ENCODE results near the gene ECE2. TPM values are rescaled to one million over a fixed set of nuclear protein-coding genes. Genes with fewer than 3 reads are reported as not detected.

Gene ECE2
- total RNA-seq, 1 donor from 2014 or later, result not detected

DNA sequence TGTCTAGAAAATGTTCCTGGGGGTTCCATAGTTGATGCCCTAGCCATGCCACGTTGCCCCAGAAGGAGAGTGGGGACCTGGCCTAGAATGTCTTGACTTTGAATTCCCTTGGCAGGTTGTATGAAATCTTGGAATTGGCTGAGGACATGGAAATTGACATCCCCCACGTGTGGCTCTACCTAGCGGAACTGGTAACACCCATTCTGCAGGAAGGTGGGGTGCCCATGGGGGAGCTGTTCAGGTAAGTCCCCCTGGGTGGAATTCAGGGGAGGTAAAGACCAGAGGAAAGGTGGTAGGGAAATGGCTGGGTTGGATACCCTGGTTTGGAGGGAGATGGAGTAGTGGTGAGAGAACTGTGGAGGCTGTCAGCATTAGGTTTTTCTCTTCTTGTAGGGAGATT lies 52.7 kb downstream of the ECE2 start:
- Histone ChIP-seq H3K36me3 (ENCODE audit: control insufficient read depth, insufficient read depth, low read length) (peaks cover 63% of the 10 kb centered on the region), H3K27me3 (ENCODE audit: control insufficient read depth, insufficient read depth, low read length) (no peaks in the 10 kb centered on the region), H3K4me3 (ENCODE audit: low read depth, low read length) (no peak overlapping the region)
- FAIRE-seq (no peak), DNase-seq (ENCODE audit: low read depth) (no peak)
- TF ChIP-seq, protein P1, sequence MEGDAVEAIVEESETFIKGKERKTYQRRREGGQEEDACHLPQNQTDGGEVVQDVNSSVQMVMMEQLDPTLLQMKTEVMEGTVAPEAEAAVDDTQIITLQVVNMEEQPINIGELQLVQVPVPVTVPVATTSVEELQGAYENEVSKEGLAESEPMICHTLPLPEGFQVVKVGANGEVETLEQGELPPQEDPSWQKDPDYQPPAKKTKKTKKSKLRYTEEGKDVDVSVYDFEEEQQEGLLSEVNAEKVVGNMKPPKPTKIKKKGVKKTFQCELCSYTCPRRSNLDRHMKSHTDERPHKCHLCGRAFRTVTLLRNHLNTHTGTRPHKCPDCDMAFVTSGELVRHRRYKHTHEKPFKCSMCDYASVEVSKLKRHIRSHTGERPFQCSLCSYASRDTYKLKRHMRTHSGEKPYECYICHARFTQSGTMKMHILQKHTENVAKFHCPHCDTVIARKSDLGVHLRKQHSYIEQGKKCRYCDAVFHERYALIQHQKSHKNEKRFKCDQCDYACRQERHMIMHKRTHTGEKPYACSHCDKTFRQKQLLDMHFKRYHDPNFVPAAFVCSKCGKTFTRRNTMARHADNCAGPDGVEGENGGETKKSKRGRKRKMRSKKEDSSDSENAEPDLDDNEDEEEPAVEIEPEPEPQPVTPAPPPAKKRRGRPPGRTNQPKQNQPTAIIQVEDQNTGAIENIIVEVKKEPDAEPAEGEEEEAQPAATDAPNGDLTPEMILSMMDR (IDR thresholded peaks at IDR 0.05; ENCODE audit: insufficient read depth, low read length, severe bottlenecking), result no peak

DNA sequence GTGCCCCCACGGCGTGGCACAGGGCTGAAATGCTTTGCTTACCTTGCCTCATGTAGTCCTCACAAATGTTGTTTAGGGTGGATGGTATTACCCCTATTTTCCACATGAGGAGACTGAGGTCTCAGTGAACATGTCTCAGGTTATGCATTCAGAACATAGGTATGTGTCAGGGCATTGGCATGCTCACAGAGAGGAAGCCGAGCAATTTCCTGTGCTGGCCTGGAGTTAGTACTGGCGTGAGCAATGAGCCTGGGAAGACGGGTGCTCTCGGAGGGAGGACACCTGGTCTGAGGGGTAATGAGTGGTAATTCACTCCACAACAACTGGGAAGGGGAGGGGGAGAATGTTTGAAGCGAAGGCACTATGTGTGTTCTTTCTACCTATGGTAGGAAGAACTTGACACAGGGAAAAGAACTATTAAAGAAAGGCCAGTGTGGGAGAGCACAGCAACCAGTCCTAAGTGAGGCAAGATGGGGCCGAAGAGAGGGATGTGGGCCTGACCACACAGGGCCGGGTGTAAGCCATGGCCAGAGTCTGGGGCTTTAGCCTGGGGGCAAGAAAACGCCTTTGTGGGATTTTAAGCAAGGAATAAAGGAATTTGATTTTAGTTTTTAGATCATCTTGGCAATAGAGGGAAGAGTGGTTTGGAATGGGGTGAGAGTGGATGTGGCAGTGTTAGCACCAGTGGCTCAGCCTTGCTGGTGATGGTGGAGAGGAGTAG lies 56.7 kb downstream of the ECE2 start:
- no peaks in the 10 kb centered on the region for H3K27me3 ChIP-seq (ENCODE audit: control insufficient read depth, insufficient read depth, low read length)
- DNase-seq (ENCODE audit: low read depth) (peak; percentile 97), FAIRE-seq (peak; percentile 32)
- peaks cover 34% of the 10 kb centered on the region for H3K36me3 ChIP-seq (ENCODE audit: control insufficient read depth, insufficient read depth, low read length)
- TF ChIP-seq, protein P1 (IDR thresholded peaks at IDR 0.05; ENCODE audit: insufficient read depth, low read length, severe bottlenecking), result no peak
- no peak overlapping the region for H3K4me3 ChIP-seq (ENCODE audit: low read depth, low read length)

DNA sequence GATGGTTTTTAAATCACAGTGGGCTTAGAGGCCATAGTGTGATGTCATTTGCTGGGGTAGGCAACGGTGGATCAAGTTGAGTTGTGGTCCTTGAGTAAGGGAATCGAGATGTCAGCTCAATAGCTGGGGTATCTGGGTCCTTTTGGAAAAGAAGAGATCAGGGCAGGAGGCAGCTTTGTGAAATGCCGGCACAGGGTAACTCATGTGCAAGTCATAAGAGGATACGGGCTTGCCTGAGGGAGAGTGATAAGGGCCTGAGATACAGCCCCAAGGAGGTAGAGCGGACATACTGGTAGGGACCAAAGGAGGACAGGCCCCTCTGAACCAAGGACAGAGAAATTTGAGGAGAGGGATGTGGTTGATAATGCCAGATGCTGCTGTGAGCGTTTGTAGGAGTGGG lies 57.4 kb downstream of the ECE2 start:
- H3K4me3 ChIP-seq (ENCODE audit: low read depth, low read length), result no peak overlapping the region
- FAIRE-seq (no peak), DNase-seq (ENCODE audit: low read depth) (no peak)

DNA sequence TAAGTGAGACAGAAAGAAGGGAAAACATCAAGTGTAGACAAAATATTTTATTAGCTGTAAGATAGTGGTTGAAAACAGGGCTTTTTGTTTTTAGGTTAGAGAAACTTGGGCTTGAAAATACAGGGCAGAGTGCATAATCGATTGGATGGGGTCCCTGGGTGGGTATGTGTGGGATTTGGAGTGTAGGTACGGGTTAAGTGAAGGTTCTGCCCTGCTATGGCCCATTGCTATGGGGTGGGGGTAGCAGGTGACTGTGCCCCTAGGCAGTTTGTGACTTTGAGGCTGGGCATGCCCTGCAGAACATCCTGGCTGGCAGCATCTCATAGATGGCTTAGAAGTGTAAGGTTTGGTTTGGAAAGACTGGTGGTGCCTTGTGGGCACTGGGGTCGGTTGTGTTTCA lies 57.9 kb downstream of the ECE2 start:
- Histone ChIP-seq H3K4me3 (ENCODE audit: low read depth, low read length) (no peak overlapping the region), H3K36me3 (ENCODE audit: control insufficient read depth, insufficient read depth, low read length) (peaks cover 25% of the 10 kb centered on the region), H3K27me3 (ENCODE audit: control insufficient read depth, insufficient read depth, low read length) (no peaks in the 10 kb centered on the region)
- TF ChIP-seq, protein P1 (IDR thresholded peaks at IDR 0.05; ENCODE audit: insufficient read depth, low read length, severe bottlenecking), result no peak
- FAIRE-seq, result no peak
- no peak for DNase-seq (ENCODE audit: low read depth)

More for the DNA sequence above, 57.4 kb downstream of the ECE2 start:
- H3K36me3 ChIP-seq (ENCODE audit: control insufficient read depth, insufficient read depth, low read length), result peaks cover 30% of the 10 kb centered on the region
- H3K27me3 ChIP-seq (ENCODE audit: control insufficient read depth, insufficient read depth, low read length), result no peaks in the 10 kb centered on the region
- TF ChIP-seq, protein P1 (IDR thresholded peaks at IDR 0.05; ENCODE audit: insufficient read depth, low read length, severe bottlenecking), result no peak

DNA sequence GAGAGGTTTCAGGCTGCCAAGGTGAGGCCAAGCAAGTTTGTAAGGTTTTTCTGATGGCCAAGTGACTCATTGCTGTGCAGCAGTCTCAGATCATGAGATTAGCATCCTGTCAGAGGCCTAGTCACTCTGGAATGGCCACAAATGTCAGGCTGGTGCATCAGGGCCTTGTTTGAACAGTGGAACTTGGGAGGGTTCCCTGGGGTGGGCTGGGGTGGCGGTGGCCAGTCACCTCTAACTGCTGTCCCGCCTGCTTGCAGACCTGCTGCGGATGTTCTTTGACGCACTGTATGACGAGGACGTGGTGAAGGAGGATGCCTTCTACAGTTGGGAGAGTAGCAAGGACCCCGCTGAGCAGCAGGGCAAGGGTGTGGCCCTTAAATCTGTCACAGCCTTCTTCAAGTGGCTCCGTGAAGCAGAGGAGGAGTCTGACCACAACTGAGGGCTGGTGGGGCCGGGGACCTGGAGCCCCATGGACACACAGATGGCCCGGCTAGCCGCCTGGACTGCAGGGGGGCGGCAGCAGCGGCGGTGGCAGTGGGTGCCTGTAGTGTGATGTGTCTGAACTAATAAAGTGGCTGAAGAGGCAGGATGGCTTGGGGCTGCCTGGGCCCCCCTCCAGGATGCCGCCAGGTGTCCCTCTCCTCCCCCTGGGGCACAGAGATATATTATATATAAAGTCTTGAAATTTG lies 58.8 kb downstream of the ECE2 start:
- Histone ChIP-seq H3K4me3 (ENCODE audit: low read depth, low read length) (no peak overlapping the region), H3K27me3 (ENCODE audit: control insufficient read depth, insufficient read depth, low read length) (no peaks in the 10 kb centered on the region), H3K36me3 (ENCODE audit: control insufficient read depth, insufficient read depth, low read length) (peaks cover 20% of the 10 kb centered on the region)
- TF ChIP-seq, protein P1 (IDR thresholded peaks at IDR 0.05; ENCODE audit: insufficient read depth, low read length, severe bottlenecking), result no peak
- peak; percentile 88 for DNase-seq (ENCODE audit: low read depth)
- FAIRE-seq, result no peak

Measured in bronchial epithelial cell (primary cell).